Central memory CD4-positive, alpha-beta T cell (primary cell): ENCODE measurements around the gene LCN12.

Source experiments
- DNase-seq: peaks from one replicate; pipeline ENCODE4 v3.0.0; 2022
- total RNA-seq, 3 experiments: gene quantifications; one replicate each; lab custom pipeline; 2026; lab: John Stamatoyannopoulos, UW

LCN12 gene
- 0.11 to 0.39 (median 0.28) reads per million in 3 experiments for total RNA-seq

GRCh38 chr9:136951541-136952320 lies at the start of gene LCN12:
TSS of gene LCN12 (plus strand) at chr9:136952273. CDS start at chr9:136952328, 55 bp downstream.
- no peak for DNase-seq

- DNase-seq: no peak
Measured at GRCh38 chr9:136903041-136903554, 49.0 kb upstream of the LCN12 start.

GRCh38 chr9:136906266-136906665 lies 45.8 kb upstream of the LCN12 start:
- DNase-seq: no peak

- no peak for DNase-seq
Measured at GRCh38 chr9:136907011-136907914, 44.8 kb upstream of the LCN12 start.

GRCh38 chr9:136910197-136910900 lies 41.7 kb upstream of the LCN12 start:
- no peak for DNase-seq

GRCh38 chr9:136910901-136911245 lies 41.2 kb upstream of the LCN12 start:
- DNase-seq: no peak

- no peak for DNase-seq
Measured at GRCh38 chr9:136913701-136914438, 38.2 kb upstream of the LCN12 start.

- no peak for DNase-seq
Measured at GRCh38 chr9:136915632-136916329, 36.3 kb upstream of the LCN12 start.

- DNase-seq: no peak
Measured at GRCh38 chr9:136916330-136917184, 35.5 kb upstream of the LCN12 start.

GRCh38 chr9:136917902-136918301 lies 34.2 kb upstream of the LCN12 start:
- no peak for DNase-seq

GRCh38 chr9:136920069-136920468 lies 32.0 kb upstream of the LCN12 start:
- no peak for DNase-seq

- no peak for DNase-seq
Measured at GRCh38 chr9:136920734-136921231, 31.3 kb upstream of the LCN12 start.

GRCh38 chr9:136921307-136921706 lies 30.8 kb upstream of the LCN12 start:
- DNase-seq: no peak

- no peak for DNase-seq
Measured at GRCh38 chr9:136921718-136922117, 30.4 kb upstream of the LCN12 start.

GRCh38 chr9:136922540-136922939 lies 29.5 kb upstream of the LCN12 start:
- DNase-seq: no peak

- no peak for DNase-seq
Measured at GRCh38 chr9:136923881-136924280, 28.2 kb upstream of the LCN12 start.

- no peak for DNase-seq
Measured at GRCh38 chr9:136925414-136926153, 26.5 kb upstream of the LCN12 start.

- DNase-seq: no peak
Measured at GRCh38 chr9:136926154-136926704, 25.8 kb upstream of the LCN12 start.

- no peak for DNase-seq
Measured at GRCh38 chr9:136926749-136927148, 25.3 kb upstream of the LCN12 start.
